GM21786 (cell line): ENCODE measurements around the gene ZNF362.
"Not testable (repeated sequence)": the region's sequence is repeated elsewhere in the genome, so short reads cannot be mapped to it uniquely, and the experiment has no call there.

ENCODE experiments used
- ATAC-seq: cut with Tn5 transposase; IDR thresholded peaks from one replicate; pipeline ENCODE4 v1.9.1; 2021; ENCODE audit not compliant: unreplicated experiment

ZNF362 gene

DNA sequence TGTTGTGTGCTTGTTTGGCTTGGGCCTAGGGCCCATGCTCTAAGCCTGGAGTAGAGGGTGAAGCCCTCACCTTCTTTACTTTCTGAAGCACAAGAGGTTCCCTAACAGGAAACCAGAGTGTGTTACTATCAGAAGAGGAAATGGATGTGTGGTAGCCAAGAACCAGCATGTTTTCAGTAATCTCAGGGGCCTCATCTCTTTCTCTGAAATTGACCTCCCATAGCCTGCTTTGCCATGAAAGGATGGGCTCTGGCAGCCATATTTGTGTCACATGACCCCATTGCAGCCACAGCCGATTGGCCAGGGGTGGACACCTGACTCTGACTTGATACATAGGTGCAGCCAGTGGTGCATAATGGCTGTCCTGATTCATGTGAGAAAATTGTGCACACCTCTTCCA is 46.0 kb downstream of the ZNF362 start:
- no peak for ATAC-seq

DNA sequence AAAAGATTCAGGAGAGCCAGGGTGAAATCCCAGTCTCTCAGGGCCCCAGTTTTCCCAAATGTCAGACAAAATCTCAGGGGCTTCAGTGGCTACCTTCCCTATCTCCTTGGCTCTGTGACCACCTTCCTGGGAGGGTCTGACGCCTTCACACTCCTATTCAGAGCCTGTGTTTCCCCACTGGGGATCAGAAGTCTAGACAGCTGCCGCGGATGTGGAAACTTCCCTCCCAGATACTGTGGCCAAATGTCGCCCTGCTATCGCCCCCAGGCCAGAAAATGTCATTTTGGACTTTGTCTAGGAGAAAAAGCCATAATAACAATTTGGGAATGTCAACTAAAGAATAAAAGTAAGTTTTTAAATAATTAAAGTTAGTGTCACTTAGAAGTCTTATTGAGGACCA is 48.7 kb downstream of the ZNF362 start:
- ATAC-seq, result no peak

DNA sequence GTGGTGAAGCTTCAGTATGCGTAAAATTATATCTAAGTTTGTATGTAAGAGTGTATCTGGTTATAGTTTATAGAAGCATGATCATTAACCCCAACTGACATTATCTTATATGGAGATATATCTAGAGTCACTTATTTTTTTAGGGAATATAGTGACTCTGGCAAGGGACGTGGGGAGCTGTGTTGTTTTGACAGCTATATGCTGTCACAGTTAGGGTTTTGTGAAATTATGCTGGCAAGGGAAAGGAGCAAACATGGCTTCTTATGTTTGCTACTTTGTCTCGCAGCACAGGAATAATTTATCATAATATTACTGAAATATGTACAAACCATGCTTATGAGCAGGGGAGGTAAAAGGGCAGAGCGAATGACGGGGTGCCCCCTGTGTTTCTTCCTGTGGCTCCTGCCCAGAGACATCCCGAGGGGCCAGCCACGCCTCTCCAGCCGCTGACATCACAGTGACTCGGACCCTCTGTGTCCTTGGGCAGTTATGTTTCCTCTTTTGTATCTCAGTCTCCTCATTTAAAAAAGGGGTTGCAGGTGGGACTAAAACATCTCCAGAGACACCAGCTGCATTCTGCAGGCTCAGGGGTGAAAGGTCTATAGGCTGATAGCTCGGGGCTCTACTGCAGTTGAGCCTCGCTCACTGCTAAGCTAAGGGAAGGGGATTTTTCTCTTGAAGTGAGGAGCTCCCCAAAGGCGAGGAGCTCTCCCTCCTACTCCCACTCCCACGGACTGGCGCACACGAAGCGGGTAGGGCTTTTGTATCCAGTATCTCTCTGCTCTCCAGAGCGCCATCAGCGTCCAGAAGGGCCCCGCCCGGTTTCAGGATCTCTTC is 49.7 kb downstream of the ZNF362 start:
- ATAC-seq, result no peak

DNA sequence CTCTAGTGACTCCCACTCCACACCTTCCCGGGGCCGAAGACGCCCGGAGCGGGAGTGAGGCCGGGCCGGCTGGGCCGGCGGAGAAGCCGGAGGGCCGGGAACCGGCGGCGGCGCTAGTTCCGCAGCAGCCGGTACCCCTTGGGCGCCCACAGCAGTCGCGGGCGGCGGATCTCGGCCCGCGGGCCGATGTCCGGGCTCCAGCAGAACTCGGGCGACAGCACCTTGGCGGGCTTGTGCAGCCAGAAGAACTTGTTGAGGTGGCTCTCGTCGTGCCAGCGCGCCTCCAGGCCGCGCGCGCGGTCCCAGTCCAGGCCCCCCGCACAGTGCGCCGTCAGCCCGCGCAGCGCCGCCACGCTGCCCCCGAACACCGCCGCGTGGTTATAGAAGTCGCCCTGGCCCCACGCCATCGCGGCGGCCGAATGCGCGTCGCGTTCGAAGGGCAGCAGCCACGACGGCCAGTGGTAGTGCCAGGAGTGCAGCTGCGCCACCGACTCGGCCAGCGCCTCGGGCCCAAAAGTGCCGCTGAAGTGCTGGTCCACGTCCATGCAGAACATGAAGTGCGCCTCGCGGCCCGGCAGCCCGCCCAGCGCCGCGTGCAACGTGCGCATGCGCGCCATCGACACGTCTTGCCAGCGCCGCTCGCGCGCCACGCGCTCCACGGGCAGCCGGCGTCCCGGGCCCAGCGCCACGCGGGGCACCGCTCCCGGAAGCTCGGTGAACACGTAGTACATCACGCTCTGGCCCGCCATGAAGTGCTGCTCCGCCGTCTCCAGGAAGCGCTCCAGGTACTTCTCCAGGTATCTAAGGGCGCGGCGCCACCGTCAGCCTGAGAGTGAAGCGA is 50.6 kb downstream of the ZNF362 start:
- ATAC-seq, result no peak

DNA sequence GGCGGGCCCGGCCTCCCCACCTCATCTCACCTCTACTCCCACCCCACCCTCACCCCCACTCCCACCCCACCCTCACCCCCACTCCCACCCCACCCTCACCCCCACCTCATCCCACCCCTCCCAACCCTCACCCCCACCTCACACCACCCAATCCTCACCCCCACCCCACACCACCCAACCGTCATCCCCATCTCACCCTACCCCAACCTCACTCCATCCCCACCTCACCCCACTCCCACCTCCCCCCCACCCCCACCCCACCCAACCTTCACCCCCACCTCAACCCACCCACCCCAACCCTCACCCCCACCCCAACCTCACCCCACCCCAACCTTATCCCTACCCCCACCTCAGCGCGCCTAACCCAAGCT is 51.2 kb downstream of the ZNF362 start:
- no peak for ATAC-seq

DNA sequence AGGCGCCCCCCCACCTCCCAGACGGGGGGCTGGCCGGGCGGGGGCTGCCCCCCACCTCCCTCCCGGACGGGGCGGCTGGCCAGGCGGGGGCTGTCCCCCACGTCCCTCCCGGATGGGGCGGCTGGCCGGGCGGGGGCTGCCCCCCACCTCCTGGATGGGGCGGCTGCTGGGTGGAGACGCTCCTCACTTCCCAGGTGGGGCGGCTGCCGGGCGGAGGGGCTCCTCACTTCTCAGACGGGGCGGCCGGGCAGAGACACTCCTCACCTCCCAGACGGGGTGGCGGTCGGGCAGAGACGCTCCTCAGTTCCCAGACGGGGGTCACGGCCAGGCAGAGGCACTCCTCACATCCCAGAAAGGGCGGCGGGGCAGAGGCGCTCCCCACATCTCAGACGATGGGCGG is 53.1 kb downstream of the ZNF362 start:
- ATAC-seq, result not testable (repeated sequence)

DNA sequence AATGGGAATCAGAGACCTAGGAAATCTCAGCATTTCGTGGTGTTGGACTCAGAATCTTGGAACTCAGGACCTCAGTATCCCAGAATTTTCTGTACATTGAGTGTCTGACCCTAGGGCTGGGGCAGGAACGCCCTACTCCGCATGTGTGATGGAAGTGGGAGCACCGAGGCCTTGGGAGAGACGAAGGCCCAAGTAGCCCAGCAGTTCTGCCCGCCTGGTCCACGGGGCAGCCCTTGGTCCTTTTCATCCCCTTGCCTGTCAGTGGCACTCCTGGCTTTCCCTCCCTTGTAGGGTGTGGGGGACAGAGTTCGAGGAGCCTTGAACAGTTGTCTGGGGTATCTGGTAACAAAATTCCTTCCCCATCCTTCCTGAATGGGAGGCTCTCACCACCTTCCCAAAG is 54.4 kb downstream of the ZNF362 start:
- ATAC-seq, result no peak

DNA sequence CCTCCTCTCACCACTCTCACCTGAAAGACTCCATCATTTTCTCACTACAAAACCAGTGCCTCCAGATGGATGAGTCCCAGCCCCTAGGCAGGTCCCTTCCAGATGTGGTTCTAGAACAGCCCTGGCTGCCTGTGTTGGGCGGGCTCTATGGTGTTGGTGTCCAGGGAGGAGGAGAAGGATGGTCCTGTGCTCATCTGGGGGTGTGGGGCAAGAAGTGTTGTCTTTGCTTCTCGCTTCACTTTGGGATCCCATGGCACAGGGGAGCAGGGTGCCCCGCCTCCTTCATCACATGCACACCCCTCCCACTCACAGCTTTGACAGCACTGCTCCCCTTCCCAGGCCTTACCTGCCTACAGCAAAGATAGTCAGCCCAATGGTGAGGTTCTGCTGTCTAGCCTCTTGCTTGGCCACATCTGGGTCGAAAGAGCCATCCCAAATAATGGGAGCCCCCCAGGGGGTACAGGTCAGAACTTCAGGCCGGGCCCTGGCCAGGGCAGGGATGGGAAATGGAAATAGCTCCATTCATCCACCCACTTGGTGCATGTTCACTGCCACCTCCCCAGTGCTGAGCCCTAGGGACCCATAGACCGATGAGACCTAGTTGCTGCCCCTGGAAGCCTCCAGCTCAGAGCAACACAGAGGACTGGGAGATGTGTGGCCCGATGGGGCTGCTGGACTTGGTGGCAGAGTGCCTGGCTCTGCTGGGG is 55.6 kb downstream of the ZNF362 start:
- ATAC-seq, result no peak

DNA sequence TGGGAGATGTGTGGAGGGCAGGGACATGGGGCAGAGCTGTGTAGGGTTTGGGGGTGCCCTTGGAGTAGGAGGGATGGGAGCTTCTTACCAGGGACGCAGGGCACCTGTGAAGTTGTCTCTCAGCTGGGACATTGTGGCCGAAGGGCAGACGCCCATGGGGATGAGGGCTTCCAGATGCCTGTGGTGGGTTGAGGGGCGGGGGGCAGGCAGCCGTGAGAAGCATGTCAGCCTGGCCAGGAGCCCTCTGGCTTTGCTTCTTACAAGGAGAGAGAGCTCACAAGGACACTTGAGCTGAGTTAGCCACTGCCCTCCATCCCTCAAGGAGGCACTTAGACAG is 56.1 kb downstream of the ZNF362 start:
- no peak for ATAC-seq

DNA sequence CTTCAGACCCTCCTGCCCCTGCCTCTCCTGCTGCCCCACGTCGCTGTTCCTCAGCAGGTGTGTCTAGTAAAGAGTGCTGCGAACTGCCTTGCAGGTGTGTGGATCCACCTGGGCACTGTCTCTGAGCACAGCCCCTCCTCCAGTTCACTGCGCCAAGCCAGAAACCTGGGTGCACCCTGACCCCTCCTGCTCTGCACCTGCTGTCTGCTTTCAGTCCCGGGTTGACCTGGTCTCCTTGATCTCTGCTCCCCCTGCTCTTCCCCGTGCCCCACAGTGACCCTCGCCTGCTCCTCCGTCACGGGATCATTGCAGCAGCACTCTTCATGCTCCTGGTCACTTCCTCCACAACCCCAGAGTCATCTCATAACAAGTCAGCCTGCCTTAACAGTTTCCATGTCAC is 58.1 kb downstream of the ZNF362 start:
- no peak for ATAC-seq

DNA sequence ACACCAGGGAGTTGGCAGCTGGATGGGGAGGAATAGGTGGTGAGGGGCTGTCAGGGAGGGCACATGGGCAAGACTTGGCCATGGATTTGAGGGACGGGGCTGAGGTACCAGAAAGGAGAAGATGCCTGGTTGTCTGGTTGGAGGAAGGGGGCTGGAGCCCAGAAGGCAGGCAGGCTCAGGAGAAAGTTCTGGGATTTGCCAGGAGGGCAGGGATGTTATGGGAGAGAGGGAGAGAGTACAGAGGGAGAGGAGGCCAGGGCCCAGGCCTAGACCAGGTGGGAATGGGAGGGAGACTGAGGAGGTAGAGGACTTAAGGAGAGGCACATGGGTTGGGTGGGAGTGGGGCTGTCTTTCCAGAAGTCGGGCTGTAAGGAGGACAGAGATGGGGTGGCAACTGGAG is 60.3 kb downstream of the ZNF362 start:
- no peak for ATAC-seq

DNA sequence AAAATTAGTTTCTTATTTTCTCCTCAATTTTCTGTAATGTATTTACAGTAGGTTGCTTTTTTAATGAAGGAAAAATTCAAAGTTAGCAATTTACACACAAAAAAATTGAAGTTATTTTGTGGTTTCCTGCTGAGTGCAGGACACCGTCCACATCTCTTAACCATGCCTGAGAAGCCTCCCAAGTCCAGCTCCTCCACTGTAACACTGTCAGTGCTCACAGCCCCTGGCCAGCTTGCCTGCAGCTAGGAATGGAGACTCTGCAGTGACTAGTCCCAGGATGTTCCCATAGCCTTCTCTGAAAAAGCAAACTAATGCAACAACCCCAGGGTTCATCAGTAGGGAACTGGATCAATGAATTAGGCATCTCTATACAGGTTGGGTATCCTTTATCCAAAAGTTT is 61.1 kb downstream of the ZNF362 start:
- no peak for ATAC-seq

DNA sequence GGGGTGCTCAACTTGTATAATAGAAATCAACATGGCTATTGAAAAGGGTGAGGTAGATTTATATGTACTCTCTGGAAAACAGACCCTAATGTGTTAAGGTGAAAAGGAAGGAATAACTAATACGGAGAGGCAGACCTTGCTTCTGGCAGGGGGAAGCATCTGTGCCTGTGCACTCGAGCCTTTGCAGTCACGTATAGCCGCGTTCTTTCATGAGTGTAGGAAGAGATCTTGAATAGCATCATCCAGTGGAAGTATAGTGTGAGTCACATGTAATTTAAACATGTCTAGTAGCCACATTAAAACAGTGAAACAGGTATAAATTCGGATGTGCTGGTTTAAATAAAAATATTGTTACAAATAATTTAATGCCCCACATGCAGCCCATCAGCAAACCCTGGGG is 61.7 kb downstream of the ZNF362 start:
- no peak for ATAC-seq

DNA sequence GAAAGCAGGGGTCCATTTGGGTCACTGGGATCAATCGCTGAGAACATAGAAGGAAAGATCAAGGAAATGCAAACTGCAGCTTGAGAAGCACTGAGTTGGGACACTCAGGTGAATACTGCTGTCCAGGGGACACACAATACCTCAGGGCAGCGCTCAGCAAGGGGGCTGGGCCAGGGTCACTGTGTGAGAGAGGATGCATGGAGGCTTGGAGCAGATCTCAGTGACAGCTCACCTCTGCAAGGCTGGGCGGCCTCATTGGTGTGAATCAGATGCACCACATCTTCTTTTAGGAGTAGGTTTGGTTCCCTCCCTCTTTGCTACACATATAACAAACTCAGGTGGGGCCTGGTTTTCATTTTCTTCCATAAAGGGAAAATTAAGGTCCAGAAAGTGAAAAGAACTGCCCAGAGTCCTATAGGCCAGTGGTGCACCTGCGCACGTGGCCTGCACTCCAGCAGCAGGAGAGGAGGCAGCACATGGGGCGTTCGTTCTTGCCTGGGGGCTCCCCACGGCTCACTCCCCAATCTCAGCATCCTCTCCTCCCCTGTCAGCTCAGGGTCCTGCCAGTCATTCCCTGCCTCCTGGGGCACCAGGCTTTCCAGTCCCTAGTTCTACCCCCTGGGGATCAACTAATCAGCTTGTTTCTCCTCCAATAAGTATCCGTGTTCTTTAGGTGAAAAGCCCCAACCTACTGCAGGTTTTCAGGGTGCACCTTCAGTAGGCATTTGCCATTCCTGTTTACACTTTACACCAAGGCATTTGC is 63.1 kb downstream of the ZNF362 start:
- no peak for ATAC-seq

DNA sequence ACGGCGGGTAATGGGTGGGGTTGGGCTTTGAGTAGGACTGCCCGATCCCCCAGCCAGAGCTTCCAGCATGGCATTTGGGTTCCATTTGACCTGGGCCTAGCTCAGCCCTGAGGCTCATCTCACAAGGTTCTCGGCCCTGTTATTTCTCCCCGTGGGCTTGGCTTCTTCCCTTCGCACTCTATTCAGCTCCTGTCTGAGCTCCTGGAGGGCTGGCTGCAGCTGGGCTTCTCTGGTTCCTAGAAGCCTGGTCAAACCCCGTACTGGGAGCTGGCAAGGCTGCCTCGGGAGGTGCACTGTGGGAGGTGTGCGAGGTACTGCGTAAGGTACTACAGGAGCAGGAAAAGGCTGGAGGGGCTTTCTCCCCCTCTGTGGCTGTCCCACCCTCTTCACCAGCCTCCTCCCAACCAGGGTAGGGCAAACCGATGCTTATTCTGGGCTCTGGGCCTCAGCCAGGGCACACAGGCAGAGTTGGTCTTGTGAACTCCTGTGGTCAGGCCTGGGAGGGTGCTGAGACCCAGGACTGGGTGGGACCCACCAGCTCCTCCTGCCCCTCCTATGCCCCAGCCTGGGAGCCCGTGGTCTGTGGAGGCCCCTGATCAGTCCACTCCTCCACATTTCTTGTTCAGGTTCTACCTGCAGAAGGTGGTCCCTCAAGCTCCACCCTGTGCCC is 63.8 kb downstream of the ZNF362 start:
- no peak for ATAC-seq

DNA sequence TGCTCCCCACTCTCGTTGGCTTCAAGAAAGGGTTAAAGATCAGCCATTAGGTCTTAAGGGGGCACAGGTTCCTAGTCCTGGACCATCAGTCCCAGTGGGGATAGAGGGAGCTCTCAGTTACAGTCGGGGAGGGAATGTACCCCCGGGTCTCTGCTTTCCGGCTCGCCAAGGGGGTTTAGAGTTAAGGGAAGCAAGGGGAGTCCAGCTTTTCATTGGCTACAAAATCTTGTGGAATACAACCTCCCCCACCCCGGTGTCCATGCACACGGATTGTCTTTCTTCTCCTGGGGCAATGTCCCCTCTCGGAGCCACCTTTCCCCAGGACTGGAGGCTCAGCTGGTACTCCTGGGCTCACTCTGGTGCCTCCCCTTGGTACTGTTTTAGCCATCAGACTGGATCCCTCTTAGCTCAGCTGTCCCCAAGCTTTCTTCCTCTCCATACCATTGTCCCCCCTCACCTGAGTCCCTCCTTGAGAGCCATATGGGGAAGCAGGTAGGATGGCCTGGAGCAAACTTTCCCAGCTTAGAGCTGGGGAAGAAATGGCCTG is 64.4 kb downstream of the ZNF362 start, which contains the start of gene A3GALT2:
TSS of gene A3GALT2 (minus strand) at position 480 of the 547 bp plus-strand sequence. CDS start at position 480, 0 bp downstream.
- no peak for ATAC-seq

DNA sequence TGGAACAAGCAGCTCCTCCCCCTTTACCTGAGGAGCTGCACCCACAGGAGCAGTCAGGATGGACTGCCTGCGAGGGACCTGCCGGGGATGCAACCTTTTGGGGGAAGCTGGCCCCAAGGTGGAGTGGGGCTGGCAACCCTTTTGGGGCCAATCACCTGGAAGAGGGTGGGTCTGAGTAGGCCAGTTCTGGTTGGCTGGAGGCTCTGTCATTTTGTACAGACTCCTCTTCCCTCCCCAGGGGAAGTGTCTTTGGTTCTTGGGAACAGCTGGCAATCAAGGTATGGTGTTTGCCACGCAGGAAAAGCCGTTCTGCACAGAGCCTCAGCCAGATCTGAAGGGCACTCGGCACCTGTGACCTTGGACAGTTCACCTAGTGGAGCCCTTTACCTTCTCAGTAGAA is 64.9 kb downstream of the ZNF362 start:
- ATAC-seq, result no peak

DNA sequence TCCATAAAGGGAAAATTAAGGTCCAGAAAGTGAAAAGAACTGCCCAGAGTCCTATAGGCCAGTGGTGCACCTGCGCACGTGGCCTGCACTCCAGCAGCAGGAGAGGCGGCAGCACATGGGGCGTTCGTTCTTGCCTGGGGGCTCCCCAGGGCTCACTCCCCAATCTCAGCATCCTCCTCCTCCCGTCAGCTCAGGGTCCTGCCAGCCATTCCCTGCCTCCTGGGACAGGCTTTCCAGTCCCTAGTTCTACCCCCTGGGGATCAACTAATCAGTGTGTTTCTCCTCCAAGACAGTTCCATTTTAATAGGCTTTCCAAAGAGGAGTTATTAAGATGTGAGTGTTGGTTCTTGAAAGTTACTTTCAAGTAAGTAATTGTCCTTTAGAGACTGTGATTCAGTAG is 65.8 kb downstream of the ZNF362 start:
- no peak for ATAC-seq

DNA sequence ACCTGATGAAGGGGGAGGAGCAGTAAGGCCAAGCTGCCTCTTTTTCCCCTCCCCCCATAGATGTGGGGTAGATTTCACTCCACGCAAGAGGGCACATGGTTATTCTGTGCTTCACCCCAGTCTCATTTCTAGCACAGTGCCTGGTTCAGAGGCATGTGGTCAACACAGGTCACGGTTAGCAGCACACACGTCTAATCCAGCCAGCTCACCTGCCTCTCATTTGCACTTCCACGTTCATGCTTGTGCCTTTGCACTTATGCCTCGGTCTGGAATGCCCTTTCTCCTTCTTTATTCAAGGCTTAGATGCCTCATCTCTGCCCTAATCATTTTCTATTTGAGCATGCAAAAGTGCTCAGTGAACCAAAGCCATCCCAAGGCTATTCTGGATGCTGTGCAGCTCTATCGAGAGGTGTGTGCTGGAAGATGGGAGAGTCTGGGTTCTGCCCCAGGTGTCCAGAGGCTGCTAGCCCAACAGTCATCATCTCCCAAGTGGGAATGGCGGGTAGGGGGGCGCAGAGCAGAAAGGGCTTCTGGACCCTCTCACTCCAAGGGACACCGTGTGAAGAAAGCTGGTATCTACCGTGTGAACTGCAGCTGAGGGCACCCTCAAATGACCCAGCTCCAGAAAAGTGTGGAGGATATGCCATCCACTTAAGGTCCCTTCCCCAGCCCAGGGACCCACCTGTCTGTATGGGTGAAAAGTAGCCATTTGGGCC is 66.7 kb downstream of the ZNF362 start:
- ATAC-seq, result no peak
